AG09309 (cell line): Measurements from ENCODE around the gene SRP54.
"Not testable (repeated sequence)": the region's sequence is repeated elsewhere in the genome, so short reads cannot be mapped to it uniquely, and the experiment has no call there.

ENCODE experiments used
- DNase-seq: peaks from one replicate; pipeline ENCODE4 v3.0.0-alpha.2; 2010; ENCODE audit warnings: low read depth
- H3K4me3 ChIP-seq: 2 replicates; pipeline ENCODE4 v1.5.1; 2011; ENCODE audit warnings: mild to moderate bottlenecking, low read depth, low read length, moderate library complexity; ENCODE audit not compliant: control insufficient read depth
- TF ChIP-seq, protein P1 (sequence below): IDR thresholded peaks from 2 replicates; pipeline ENCODE4 v1.5.1; 2011; ENCODE audit warnings: mild to moderate bottlenecking, low read depth, low read length, inconsistent platforms; ENCODE audit not compliant: insufficient read depth, control insufficient read depth; ENCODE audit errors: missing control alignments

The SRP54 gene

DNA sequence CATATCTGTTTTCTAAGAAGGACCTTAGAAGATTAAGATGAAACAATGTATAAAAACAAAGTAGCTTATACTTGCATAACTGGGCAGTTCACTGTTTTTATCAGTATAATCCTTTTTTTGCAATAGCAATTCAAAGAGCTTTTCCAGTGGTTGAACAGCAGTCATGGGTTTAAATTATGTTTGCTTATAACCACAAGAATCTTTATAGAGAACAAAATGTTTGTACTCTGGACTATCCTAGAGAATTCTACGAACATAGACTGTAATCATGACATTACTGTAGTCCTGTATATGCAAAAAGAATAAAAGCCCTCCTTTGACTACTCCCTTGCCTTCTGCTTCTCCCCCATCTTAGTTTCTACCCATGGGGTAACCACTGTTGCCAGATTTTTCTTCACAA is 69.0 kb downstream of the SRP54 start:
- no peak for DNase-seq
- H3K4me3 ChIP-seq: no peak overlapping the region
- TF ChIP-seq, protein P1, sequence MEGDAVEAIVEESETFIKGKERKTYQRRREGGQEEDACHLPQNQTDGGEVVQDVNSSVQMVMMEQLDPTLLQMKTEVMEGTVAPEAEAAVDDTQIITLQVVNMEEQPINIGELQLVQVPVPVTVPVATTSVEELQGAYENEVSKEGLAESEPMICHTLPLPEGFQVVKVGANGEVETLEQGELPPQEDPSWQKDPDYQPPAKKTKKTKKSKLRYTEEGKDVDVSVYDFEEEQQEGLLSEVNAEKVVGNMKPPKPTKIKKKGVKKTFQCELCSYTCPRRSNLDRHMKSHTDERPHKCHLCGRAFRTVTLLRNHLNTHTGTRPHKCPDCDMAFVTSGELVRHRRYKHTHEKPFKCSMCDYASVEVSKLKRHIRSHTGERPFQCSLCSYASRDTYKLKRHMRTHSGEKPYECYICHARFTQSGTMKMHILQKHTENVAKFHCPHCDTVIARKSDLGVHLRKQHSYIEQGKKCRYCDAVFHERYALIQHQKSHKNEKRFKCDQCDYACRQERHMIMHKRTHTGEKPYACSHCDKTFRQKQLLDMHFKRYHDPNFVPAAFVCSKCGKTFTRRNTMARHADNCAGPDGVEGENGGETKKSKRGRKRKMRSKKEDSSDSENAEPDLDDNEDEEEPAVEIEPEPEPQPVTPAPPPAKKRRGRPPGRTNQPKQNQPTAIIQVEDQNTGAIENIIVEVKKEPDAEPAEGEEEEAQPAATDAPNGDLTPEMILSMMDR: no peak

DNA sequence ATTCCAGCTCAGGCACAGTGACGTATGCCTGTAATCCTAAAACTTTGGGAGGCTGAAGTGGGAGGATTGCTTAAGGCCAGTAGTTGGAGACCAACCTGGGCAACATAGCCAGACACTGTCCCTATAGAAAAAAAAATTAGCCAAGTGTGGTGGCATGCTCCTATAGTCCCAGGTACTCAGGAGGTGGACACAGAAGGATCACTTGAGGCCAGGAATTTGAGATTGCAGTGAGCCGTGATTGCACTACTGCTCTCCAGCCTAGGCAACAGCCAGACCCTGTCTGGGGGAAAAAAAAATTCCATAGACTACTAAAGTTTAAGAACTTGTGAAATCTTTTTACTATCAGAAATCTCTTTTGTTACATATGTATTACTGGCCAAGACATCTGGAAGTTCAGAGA is 69.8 kb downstream of the SRP54 start:
- TF ChIP-seq, protein P1: no peak
- no peak for DNase-seq

DNA sequence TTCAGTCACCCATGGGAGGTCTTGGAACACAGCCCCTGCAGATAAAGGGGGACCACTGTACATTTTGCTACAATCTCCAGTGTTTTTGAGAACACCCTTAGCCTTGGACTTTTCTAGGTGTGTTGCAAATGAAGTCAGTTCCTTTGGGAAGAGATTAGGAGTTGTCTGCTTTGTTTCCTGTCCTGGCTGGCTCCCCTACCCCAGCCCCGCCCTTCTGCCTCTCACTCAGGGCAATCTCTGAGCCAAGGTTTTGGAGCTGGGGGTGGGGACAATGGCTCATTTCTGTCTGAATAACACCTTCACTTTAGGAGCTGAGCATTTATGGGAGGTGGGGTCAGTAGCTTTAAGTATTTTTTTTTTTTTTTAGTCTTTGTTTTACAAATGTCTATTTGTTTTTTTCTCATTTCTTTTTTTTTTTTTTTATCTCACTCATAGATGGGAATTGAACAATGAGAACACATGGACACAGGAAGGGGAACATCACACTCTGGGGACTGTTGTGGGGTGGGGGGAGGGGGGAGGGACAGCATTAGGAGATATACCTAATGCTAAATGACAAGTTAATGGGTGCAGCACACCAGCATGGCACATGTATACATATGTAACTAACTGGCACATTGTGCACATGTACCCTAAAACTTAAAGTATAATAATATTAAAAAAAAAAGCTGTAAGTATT is 78.5 kb downstream of the SRP54 start:
- not testable (repeated sequence) for H3K4me3 ChIP-seq, DNase-seq

More for the DNA sequence above, 69.8 kb downstream of the SRP54 start:
- no peak overlapping the region for H3K4me3 ChIP-seq

DNA sequence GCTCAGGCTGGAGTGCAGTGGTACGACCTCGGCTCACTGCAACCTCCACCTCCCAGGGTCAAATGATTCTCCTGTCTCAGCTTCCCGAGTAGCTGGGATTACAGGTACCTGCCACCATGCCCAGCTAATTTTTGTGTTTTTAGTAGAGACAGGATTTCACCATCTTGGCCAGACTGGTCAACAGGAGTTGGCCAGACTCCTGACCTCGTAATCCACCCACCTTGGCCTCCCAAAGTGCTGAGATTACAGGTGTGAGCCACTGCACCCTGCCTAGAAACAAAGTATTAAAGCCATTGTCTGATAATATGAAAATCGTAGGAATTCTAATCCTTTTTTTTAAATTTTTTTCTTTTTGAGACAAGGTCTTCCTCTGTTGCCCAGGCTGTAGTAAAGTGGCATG is 82.9 kb downstream of the SRP54 start:
- H3K4me3 ChIP-seq, DNase-seq: not testable (repeated sequence)

DNA sequence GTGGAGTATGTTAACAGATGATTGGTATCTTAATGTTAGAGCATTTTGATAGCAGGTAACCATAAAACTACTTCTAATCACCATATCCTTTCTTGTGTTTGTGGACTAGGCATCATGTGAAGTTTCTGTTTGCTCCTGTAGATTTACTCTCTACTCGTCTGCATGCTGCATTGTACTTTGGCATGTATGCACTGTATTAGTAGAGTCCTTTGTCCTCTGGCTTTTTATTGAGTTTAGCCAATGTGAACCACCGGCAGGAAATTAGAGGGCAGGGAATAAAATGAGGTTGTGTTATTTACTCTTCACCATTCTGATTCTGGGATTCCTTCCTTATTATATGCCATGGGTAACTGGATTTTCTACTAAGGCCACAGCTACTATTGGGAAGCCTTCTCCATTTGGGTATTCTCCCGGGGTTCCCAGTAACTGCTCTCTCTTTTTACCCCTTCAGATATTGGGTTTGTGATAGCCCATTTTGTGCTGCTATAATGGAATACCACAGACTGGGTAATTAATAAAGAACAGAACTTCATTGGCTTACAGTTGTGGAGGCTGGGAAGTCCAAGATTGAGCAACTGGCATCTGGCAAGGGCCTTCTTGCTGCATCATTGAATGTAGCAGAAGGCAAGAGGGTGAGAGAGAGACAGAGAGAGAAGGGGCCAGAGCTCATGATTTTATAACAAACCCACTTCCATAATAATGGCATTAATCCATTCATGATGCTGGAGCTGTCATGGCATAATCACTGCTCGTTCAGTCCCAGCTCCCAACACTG is 85.6 kb downstream of the SRP54 start:
- TF ChIP-seq, protein P1: no peak
- DNase-seq: no peak
- H3K4me3 ChIP-seq: no peak overlapping the region

DNA sequence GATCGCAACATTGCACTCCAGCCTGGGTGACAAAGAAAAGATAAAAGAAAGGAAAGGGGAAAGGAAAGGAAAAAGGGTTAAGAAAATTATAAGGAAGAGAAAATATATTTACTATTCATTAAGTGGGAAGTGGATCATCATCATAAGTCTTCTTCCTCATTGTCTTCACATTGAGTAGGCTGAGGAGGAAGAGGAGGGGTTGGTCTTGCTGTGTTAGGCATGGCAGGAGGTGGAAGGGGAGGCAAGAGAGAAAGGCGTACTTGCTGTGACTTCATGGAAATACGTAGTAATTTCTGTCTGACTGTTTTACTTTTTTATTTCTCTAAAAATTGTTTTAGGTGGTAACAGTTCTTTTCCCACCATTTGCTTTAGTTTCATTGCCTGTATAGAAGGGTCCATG is 89.4 kb downstream of the SRP54 start:
- TF ChIP-seq, protein P1: no peak
- DNase-seq: no peak
- H3K4me3 ChIP-seq: no peak overlapping the region

DNA sequence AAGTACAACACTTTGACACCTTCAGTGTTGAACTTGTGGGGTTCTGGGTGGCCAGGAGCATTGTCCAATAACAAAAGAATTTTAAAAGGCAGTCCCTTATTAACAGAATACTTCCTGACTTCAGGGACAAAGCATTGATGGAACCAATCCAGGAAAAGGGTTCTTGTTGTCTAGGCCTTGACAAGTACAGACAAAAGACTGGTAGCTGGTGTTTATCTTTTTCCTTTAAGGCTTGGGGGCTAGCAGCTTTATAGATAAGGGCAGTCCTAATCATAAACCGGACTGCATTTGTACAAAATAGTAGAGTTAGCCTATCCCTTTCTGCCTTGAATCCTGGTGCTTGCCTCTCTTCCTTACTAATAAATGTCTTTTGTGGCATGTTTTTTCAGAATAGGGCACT is 90.7 kb downstream of the SRP54 start:
- TF ChIP-seq, protein P1: no peak
- H3K4me3 ChIP-seq: no peak overlapping the region
- DNase-seq: no peak
